Measurements from ENCODE around the gene KRT82. TPM values are rescaled to one million over a fixed set of nuclear protein-coding genes. Genes with fewer than 3 reads are reported as not detected.
"Not testable (repeated sequence)": the region's sequence is repeated elsewhere in the genome, so short reads cannot be mapped to it uniquely, and the experiment has no call there.

The KRT82 gene
- not detected for total RNA-seq

GRCh38 chr12:52405922-52406385 lies at the start of gene KRT82:
Gene KRT82, minus strand, starts transcription at chr12:52406335. Its CDS starts 58 bp downstream, at chr12:52406277.
- no peak for ATAC-seq

- no peak for ATAC-seq
These were observed 49.7 kb upstream of the KRT82 start for GRCh38 chr12:52455821-52456220.

GRCh38 chr12:52454411-52455201 lies 48.5 kb upstream of the KRT82 start:
- ATAC-seq, result no peak

- peak; percentile 86 for ATAC-seq
These were observed 46.0 kb upstream of the KRT82 start, which contains the start of gene KRT6B for GRCh38 chr12:52452101-52452500. Gene KRT6B, minus strand, starts transcription at chr12:52452146. Its CDS starts 68 bp downstream, at chr12:52452078.

- ATAC-seq, result no peak
These were observed 42.1 kb upstream of the KRT82 start for GRCh38 chr12:52448228-52448627.

DNA sequence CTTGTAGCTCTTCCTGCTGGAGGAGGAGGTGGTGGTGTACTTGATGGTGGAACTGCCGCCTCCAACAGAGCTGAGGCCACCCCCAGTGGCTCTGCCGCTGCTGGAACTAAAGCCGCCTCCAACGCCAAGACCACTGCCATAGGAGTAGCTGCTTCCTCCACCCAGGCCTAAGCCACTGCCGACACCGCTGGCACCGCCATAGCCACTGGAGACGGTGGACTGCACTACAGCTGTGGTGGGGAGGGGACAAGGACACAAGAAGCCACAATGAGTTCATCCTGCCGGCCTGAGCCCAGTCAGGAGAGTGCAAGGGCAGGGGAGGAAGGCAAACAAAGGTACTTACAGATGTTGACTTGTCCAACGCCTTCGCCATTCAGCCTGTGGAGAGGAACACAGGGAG lies 41.1 kb upstream of the KRT82 start:
- ATAC-seq, result not testable (repeated sequence)

GRCh38 chr12:52446367-52447045 lies 40.4 kb upstream of the KRT82 start:
- no peak for ATAC-seq

GRCh38 chr12:52445876-52446275 lies 39.7 kb upstream of the KRT82 start:
- ATAC-seq, result no peak

DNA sequence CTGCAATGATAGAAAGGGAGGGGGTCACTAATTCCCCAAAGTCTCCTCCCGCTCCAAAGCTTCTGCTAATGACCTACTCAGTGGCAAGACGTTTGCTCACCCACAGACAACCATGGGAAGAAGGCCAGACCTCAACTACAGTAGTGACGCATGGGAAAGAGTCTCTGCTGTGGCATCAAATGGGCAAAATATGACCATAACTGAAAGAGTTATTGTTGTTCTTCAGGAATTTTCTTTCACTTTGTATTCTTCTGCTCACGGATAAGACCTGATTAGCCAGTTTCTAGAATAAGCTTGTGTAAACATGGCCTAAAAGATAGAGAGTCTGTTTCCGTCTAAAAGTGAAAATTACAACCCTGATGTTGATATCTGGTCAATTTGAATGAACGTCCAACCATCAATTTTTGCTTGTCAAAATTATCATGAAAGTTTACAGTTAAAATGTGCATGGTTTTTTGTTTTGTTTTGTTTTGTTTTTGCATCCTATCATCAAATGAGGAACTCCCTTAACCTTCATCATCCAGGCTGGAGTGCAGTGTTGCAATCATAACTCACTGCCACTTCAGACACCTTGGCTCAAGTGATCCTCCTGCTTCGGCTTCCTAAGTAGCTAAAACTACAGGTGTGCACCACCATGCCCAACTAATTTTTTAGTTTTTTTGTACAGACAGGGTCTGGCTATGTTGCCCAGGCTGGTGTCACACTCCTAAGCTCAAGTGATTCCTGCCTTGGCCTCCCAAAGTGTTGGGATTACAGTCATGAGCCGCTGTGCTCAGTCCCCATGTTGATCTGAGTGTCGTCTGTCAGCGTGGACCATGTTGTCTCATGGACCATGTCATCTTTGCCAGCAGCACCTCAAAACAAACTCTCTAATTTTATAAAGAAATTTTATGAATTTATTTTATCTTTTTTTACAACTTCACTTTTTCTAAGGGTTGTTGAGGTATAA lies 38.8 kb upstream of the KRT82 start:
- ATAC-seq, result no peak

DNA sequence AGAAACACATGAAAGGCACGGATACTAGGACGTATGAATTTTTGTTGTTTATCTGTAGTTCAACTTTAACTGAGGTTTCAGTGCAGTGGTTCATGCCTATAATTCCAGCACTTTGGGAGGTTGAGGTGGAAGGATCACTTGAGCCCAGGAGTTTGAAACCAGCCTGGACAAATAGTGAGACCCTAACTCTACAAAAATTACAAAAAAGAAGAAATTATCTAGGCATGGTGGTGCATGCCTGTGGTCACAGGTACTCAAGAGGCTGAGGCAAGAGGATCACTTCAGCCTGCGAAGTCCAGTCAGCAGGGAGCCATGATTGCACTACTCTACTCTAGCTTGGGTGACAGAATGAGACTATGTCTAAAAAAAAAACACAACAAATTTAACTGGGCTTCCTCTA lies 37.8 kb upstream of the KRT82 start:
- no peak for ATAC-seq

DNA sequence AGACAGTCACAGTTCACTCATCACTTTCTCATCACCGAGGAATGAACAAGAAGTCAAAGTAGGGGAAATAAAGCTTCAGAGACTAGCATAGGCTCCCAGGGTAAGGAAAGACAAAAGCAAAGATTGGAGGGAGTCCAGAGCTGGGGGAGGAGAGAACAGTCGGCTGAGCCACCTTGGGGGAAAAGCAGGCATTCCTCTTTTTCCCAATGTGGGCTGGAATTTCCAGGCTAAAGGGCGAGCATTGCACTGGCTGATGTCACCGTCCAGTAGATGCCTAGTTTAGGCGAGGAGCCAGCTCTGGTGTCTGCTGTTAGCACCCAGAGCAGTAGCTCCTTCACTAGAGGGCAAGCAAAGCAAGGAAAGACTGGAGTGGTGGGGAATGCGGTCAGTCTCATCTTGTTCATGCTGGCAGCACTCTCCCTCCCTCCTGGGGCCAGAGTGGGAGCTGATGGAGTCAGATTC lies 36.5 kb upstream of the KRT82 start:
- no peak for ATAC-seq

- peak; percentile 49 for ATAC-seq
These were observed 35.3 kb upstream of the KRT82 start for GRCh38 chr12:52441320-52441911.

DNA sequence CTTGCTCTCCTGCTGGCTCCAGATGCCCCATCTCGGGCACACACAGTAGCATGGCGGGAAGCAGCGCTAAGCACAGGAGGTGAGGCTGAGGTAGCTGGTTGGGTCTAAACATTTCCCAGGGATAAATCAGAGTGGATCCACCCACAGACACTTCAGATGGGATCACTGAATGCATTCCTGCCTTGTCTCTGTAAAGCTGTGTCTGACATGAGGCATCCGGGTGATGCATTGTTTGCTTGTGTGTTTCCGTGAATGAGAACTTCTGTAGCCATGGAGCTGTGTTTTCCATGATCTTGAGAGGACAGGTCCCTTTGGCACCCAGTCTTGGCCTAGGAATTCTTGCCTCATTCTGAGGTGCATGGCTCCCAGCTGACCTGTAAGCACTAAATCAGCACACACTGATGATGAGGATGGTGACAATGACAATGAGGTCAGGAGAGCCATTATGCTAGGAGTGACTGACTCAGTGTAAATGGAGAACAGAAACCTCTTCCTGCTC lies 34.7 kb upstream of the KRT82 start:
- ATAC-seq, result peak; percentile 55

DNA sequence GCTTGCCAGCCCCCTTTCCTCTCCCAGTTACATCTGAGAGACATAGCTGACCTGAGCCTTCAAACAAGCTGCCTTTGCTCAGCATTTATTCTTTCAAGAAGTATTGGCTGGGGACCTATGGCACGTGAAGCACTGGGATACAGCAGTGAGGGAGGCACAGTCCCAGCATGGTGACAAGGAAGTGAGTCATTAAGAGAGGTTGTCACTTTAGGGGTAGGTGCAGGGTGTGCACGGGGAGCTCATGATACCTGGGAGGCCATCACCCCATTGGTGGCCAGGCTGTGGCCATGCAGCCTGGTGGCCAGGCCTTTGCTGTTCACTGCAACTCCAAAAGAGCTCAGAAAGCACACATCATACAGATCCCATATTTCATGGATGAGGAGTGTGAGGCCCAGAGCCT lies 33.7 kb upstream of the KRT82 start:
- ATAC-seq, result no peak

DNA sequence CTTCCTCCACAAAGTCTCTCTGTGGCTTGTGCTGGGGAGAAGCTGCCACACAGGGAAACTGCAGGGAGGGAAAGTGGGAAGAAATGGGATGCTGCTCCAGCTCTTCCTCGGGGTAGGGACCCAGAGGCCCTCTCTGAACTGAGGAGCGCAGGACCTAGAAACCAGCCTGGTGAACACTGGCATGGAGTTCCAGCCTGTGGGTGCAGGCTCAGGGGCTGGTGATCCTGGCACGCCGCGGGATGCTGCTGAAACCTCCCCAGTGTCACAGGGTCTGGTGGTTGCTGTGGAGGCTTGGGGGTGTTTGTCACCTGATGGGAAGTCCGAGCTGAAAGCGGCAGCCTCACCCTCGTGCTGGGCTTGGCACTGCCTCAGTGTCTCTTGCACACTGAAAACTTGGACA lies 33.3 kb upstream of the KRT82 start:
- no peak for ATAC-seq

DNA sequence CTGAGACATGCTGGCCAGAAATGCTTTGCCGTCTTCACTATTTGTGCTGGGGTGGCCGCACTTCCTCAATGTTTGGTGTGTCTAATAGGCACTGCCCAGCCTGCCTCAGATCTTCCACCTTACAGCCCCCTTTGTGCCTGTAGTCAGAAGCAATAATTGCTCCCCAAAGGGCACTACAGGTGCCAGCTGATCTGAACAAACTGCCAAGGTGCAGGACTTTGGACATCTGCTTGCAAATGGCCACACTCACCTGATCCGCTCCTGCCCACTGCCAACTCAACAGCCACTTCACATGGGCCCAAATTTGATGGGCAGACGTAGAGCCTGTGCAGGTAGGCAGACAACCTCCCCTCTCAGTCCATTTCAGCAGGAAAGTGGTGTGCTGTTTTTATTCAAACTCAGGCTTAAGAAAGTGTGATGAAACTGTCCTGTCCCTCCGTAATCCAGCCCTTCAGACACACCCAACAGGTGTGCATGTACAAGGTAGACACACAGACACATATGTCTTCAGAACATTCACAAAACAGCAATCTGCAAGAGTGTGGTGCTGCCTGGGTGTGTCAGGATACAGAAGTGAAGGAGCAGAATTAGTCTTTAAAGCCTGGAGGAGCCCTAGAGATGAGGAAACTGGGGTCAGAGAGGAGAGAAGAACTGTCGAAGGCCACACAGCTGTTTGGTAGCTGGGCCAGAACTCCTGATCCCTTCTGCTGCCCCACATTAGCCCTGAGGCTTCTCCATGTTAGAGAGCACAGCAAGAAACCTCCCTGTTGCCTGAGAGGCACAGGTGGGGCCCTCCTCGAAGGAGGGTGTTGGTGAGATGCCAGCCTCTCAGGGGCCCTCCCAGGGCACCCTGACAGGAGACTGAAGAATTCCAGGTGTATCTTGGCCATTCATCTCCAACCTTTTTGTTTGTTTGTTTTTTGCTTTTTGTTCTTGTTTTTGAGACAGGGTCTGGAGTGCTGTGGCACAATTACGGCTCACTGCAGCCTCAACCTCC lies 32.5 kb upstream of the KRT82 start:
- ATAC-seq, result peak; percentile 56

GRCh38 chr12:52437508-52437907 lies 31.4 kb upstream of the KRT82 start:
- no peak for ATAC-seq

DNA sequence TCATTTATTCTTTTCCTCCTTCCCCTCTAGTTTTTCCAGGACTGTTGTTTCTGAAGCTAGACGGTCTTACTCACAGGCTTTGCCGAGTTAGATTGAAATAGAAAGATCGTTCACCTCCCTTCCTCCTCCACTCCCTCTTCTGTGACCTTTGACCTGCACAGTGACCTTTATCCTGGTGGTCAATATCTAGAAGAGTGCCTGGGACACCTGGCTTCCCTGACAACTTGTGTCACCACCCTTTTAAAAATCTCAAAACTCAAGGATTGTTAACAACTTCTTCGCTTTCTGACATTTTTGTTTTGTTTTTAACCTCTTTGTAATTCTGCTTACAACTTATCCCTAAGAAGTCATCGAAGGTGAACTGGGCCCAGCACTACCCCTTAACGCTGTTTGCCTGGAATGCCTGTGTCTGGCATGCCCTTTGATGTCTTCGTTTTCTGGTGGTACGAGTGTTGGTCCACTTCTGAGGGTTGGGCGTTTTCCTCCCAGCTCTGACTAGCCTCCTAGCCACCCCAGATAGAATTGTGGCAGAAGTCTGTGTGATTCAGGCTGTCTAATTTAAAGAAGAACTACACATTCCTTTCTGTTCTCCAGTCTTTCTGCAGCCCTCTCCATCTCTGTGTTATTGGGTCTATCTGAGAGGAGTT lies 30.8 kb upstream of the KRT82 start:
- ATAC-seq, result no peak

DNA sequence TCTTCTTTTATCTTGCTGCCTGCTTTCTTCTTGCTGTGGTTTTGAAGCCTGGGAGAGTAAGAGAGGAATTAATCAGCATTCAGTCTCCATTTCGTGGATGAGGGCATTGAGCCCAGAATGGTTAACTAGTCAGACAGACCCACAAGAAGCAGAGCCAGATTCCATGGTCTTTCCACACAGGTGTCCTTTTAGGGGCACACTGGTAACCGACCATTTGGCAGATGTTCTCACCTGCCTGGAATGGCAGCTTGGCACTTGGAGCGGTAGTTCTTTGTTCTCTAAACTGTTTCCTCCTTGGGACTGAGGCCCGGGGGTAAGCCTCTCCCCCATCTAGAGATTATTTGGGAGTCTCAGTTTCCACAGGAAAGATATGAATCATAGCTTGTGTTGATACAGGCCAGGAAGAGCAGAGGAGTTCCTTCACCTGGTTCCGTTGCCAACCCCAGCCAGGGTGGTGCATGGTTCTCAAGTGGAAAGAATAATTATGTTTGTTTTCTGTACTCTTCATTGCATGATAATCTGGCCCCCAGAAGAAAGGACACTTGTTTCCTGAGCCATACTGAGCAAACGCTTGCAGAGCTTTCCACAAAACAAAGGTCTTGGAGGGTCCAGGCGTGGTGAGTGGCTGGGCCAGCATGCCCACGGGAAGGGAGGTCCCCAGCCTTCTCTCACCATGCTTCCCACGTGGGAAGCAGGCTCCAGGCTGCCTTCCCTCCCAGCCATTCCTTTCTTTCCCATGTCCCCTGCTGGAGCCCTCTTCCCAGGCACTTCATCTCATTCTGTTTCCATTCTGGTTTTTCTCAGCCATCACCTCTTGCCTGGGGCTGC lies 30.1 kb upstream of the KRT82 start:
- peak; percentile 63 for ATAC-seq
